GM12878 (cell line): ENCODE data around the gene GLB1L2. TPM values are rescaled to one million over a fixed set of nuclear protein-coding genes. Genes with fewer than 3 reads are reported as not detected.

Experiments used
- ATAC-seq: fragments of 200-7000 bp; cut with Tn5 transposase; 3 replicates; pipeline ENCODE4 v1.9.1; 2020; ENCODE audit warnings: mild to moderate bottlenecking, moderate library complexity
- BruUV-seq: library from RNA; stranded (reverse); fragments of 400-500 nt; replicated peaks from 2 replicates; lab custom pipeline; 2021; lab: Mats Ljungman, UMichigan
- CTCF ChIA-PET: fragments of 300-600 bp; sonication (Branson Sonifier 250); formaldehyde crosslinking; extraction: SDS; loops from one replicate; lab custom pipeline; 2021; ENCODE audit warnings: inconsistent platforms; lab: Yijun Ruan, JAX
- POLR2A ChIA-PET: fragments of 350-600 bp; formaldehyde crosslinking; extraction: SDS; loops from one replicate; lab custom pipeline; 2021; ENCODE audit warnings: inconsistent platforms; lab: Charles Lee
- RAD21 ChIA-PET: fragments of 300-600 bp; sonication (Branson Sonifier 250); formaldehyde crosslinking; loops from one replicate; lab custom pipeline; 2023; ENCODE audit warnings: antibody characterized with exemption; ENCODE audit not compliant: unreplicated experiment; lab: Charles Lee
- SMC1A ChIA-PET: fragments of 300-600 bp; sonication (Branson Sonifier 250); formaldehyde crosslinking; loops from one replicate; lab custom pipeline; 2023; ENCODE audit not compliant: unreplicated experiment, uncharacterized antibody; lab: Charles Lee
- DNase-seq: peaks from one replicate; pipeline ENCODE4 v3.0.0-alpha.2; 2011; ENCODE audit warnings: low read depth, low spot score
- FAIRE-seq: peaks from 3 replicates; lab custom pipeline; 2011; peaks lifted over from hg19 to GRCh38; lab: Jason Lieb, UNC
- H2AFZ ChIP-seq: 2 replicates; pipeline ENCODE4 v1.6.0; 2011; ENCODE audit warnings: low read depth, low read length, control low read depth; ENCODE audit not compliant: control insufficient read depth
- H3K27ac ChIP-seq: 2 replicates; pipeline ENCODE4 v1.5.1; 2011; ENCODE audit warnings: control low read depth; ENCODE audit not compliant: control insufficient read depth, insufficient read depth
- H3K27me3 ChIP-seq, 2 experiments: replicated peaks in 1 of 2; 2 replicates each; pipeline versions ENCODE4 v1.6.0 to v1.6.1; 2011; ENCODE audit warnings: low read length in 1 of 2; ENCODE audit not compliant: control insufficient read depth in 2 of 2, insufficient read depth in 2 of 2
- H3K36me3 ChIP-seq, 2 experiments: 2 replicates each; pipeline ENCODE4 v1.5.1; 2011; ENCODE audit warnings: low read length in 1 of 2; ENCODE audit not compliant: control insufficient read depth in 2 of 2, insufficient read depth in 2 of 2
- H3K4me1 ChIP-seq: 2 replicates; pipeline ENCODE4 v1.6.1; 2011; ENCODE audit warnings: mild to moderate bottlenecking, low read length, moderate library complexity, mixed read lengths; ENCODE audit not compliant: control insufficient read depth, insufficient read depth
- H3K4me2 ChIP-seq: 2 replicates; pipeline ENCODE4 v1.6.0; 2011; ENCODE audit warnings: control low read depth; ENCODE audit not compliant: control insufficient read depth, insufficient read depth
- H3K4me3 ChIP-seq: fragments of 200-600 bp; sonication (generic); 2 replicates; pipeline ENCODE4 v1.5.1; 2016
- H3K79me2 ChIP-seq: 2 replicates; pipeline ENCODE4 v1.6.0; 2011; ENCODE audit warnings: low read length; ENCODE audit not compliant: control insufficient read depth, insufficient read depth
- H3K9ac ChIP-seq: 2 replicates; pipeline ENCODE4 v1.8.0; 2011; ENCODE audit warnings: low read length, control low read depth, mixed read lengths; ENCODE audit not compliant: control insufficient read depth, insufficient read depth
- H3K9me3 ChIP-seq: replicated peaks from 3 replicates; pipeline ENCODE4 v1.5.1; 2011; ENCODE audit warnings: mild to moderate bottlenecking, low read length; ENCODE audit not compliant: control insufficient read depth, insufficient read depth
- H4K20me1 ChIP-seq: 2 replicates; pipeline ENCODE4 v1.6.0; 2011; ENCODE audit not compliant: control insufficient read depth, insufficient read depth
- ASH2L ChIP-seq: fragments of 300-600, 200-600 bp; sonication (generic); IDR thresholded peaks from 2 replicates; pipeline ENCODE4 v1.6.1; 2017; ENCODE audit warnings: low read depth, mild to moderate bottlenecking, borderline replicate concordance
- BMI1 ChIP-seq: fragments of 450-650 bp; IDR thresholded peaks from 2 replicates; pipeline ENCODE4 v1.6.1; 2016; ENCODE audit warnings: mild to moderate bottlenecking, moderate library complexity, borderline replicate concordance
- CEBPB ChIP-seq, 2 experiments: fragments of 150-350 bp in 1 of 2; IDR thresholded peaks; 2 replicates each; pipeline ENCODE4 v1.6.1; 2012 to 2014; ENCODE audit warnings: low read depth in 2 of 2, low read length in 2 of 2, borderline replicate concordance in 1 of 2, inconsistent platforms in 1 of 2
- CREM ChIP-seq: IDR thresholded peaks from 2 replicates; pipeline ENCODE4 v1.6.1; 2014; ENCODE audit warnings: antibody characterized with exemption, low read depth
- E2F4 ChIP-seq: IDR thresholded peaks from 2 replicates; pipeline ENCODE4 v1.6.1; 2012; ENCODE audit warnings: low read depth, low read length, improper control_type of control experiment
- E4F1 ChIP-seq: fragments of 450-650 bp; IDR thresholded peaks from 2 replicates; pipeline ENCODE4 v1.6.1; 2018; ENCODE audit warnings: borderline replicate concordance, mild to moderate bottlenecking; ENCODE audit not compliant: partially characterized antibody
- EZH2 ChIP-seq: IDR thresholded peaks from 2 replicates; pipeline ENCODE4 v1.6.1; 2012; ENCODE audit warnings: low read depth, mild to moderate bottlenecking, control low read depth, inconsistent platforms, low read length, borderline replicate concordance; ENCODE audit not compliant: control insufficient read depth
- FOXM1 ChIP-seq: IDR thresholded peaks from 2 replicates; pipeline ENCODE4 v1.6.1; 2012; ENCODE audit warnings: low read depth, mild to moderate bottlenecking, inconsistent platforms, low read length, moderate library complexity
- GABPA ChIP-seq: IDR thresholded peaks from 2 replicates; pipeline ENCODE4 v1.6.1; 2014; ENCODE audit warnings: antibody characterized with exemption, low read depth, mild to moderate bottlenecking, inconsistent platforms
- HCFC1 ChIP-seq: fragments of 150-350 bp; IDR thresholded peaks from 2 replicates; pipeline ENCODE4 v1.6.1; 2014; ENCODE audit warnings: low read length
- HDAC2 ChIP-seq: fragments of 200-600 bp; sonication (generic); IDR thresholded peaks from 2 replicates; pipeline ENCODE4 v1.6.1; 2017
- KAT2A ChIP-seq: conservative IDR thresholded peaks from 2 replicates; pipeline ENCODE4 v1.6.1; 2011; ENCODE audit warnings: low read depth, low read length; ENCODE audit not compliant: control insufficient read depth
- MYC ChIP-seq: IDR thresholded peaks from 2 replicates; pipeline ENCODE4 v1.6.1; 2011; ENCODE audit warnings: mild to moderate bottlenecking, low read length, moderate library complexity, inconsistent platforms; ENCODE audit not compliant: insufficient read depth, insufficient replicate concordance, insufficient read length, severe bottlenecking
- NFYB ChIP-seq: IDR thresholded peaks from 2 replicates; pipeline ENCODE4 v1.6.1; 2011; ENCODE audit warnings: low read depth, mild to moderate bottlenecking, low read length, improper control_type of control experiment, moderate library complexity; ENCODE audit not compliant: insufficient read depth
- SP1 ChIP-seq: IDR thresholded peaks from one replicate; pipeline ENCODE4 v1.6.1; 2011; ENCODE audit warnings: low read depth, low read length
- STAT1 ChIP-seq: fragments of 450-650 bp; conservative IDR thresholded peaks from 2 replicates; pipeline ENCODE4 v1.6.1; 2014; ENCODE audit warnings: antibody characterized with exemption, mild to moderate bottlenecking
- TCF3 ChIP-seq: IDR thresholded peaks from 2 replicates; pipeline ENCODE4 v1.6.1; 2012; ENCODE audit warnings: low read depth, mild to moderate bottlenecking, low read length, borderline replicate concordance; ENCODE audit not compliant: insufficient read depth
- WRNIP1 ChIP-seq: IDR thresholded peaks from 2 replicates; pipeline ENCODE4 v1.6.1; 2011; ENCODE audit warnings: low read depth, low read length, improper control_type of control experiment, borderline replicate concordance
- ZNF384 ChIP-seq: IDR thresholded peaks from 2 replicates; pipeline ENCODE4 v1.6.1; 2012; ENCODE audit warnings: low read depth, mild to moderate bottlenecking, low read length, improper control_type of control experiment, borderline replicate concordance
- ZZZ3 ChIP-seq: IDR thresholded peaks from 2 replicates; pipeline ENCODE4 v1.6.1; 2011; ENCODE audit warnings: low read depth; ENCODE audit not compliant: control insufficient read depth, insufficient read length
- WGBS: methylation state at CpG from one replicate; pipeline ENCODE4 v1.1.6; 2016; ENCODE audit warnings: low lambda C conversion rate; ENCODE audit not compliant: insufficient replicate concordance, insufficient coverage; ENCODE audit errors: missing lambda C conversion rate; 5-methylcytosine and 5-hydroxymethylcytosine counted together
- in situ Hi-C: fragments of 300-500 bp; cut with MboI; formaldehyde crosslinking; loops from 9 replicates; pipeline ENCODE4 v1.14.3; 2018; ENCODE audit warnings: mixed read lengths
- intact Hi-C: fragments of 100-400 bp; cut with micrococcal nuclease; formaldehyde crosslinking; loops from one replicate; pipeline ENCODE4 v1.14.2; 2022; ENCODE audit not compliant: unreplicated experiment
- polyA plus RNA-seq, 11 experiments: library from polyadenylated mRNA; depleted of rRNA in 4 of 11; unstranded in 6 of 11; stranded (reverse) in 5 of 11; fragments of >200 nt; fragmentation: Nextera tagmentation in 4 of 11; fragmentation: Illumina TruSeq in 1 of 11; extraction: Ambion mirVana in 4 of 11; extraction: Trizol in 1 of 11; gene quantifications; 1 replicate in 1 of 11; 2 replicates in 10 of 11; pipeline versions ENCODE4 v1.2.1 to v1.2.3, GENCODE V29; 2011 to 2016; ENCODE audit warnings: inconsistent platforms in 2 of 11, missing spikeins in 2 of 11, low read depth in 1 of 11
- total RNA-seq, 4 experiments: library from RNA; depleted of rRNA in 3 of 4; stranded (reverse); fragments of >200 nt in 3 of 4; fragmentation: Illumina TruSeq in 1 of 4; extraction: Trizol in 1 of 4; gene quantifications; 2 replicates each; pipeline versions ENCODE4 v1.2.1 to v1.2.3, GENCODE V29; 2013 to 2021

Gene GLB1L2
- total and polyA plus RNA-seq, 10 of the 15 experiments (the other 5 are each of a cell fraction or from before 2014, with no cell fraction given) = 0.04 to 0.85 (median 0.49) TPM

DNA sequence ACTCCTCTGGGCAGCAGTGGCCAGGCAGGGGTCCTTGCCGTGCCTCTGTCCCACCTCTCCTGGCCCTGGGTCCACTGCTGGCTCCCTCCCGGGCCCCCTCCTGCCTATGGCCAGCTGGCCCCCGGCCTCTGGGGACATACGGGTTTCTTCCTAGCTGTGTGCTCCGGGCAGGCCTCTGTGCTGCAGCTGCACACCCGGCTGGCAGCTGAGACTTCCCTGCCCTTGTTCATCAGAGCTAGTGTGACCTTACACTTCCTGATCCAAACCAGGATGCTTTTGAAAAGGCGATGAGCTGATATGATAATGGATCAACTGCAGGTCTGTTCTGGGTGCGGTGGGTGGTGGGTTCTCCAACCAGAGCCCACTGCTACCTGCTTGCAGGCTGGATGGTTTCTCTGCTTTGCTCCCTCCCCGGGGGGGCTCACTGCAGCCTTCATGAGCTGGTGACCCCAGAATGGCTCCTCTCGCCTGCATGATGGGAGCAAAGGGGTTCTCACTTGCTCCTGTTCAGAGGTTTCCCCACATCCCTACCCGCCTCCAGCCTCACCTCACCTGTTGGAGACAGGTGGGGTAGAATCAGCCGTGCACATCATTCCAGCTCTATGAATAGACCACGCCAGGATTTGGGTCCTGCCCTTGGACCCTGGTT lies 67.0 kb downstream of the GLB1L2 start:
- CTCF ChIA-PET = no interaction called here
- Histone ChIP-seq H3K4me2 (no peak overlapping the region), H3K79me2 (no peaks in the 10 kb centered on the region), H3K27ac (no peak overlapping the region), H3K4me3 (no peak overlapping the region), H2AFZ (no peak overlapping the region)
- POLR2A ChIA-PET = no interaction called here
- RAD21 ChIA-PET = no interaction called here
- no peak for FAIRE-seq
- intact Hi-C loops (no loop called here), in situ Hi-C loops (no loop called here)
- 14% methylated on average over 13 of the region's 13 CpGs for WGBS
- TF ChIP-seq HDAC2 = no peak
- no peak for TF ChIP-seq ASH2L
- TF ChIP-seq GABPA = no peak
- TF ChIP-seq EZH2 = no peak
- no peak for TF ChIP-seq TCF3
- TF ChIP-seq NFYB = no peak
- TF ChIP-seq WRNIP1 = no peak
- TF ChIP-seq ZNF384 = no peak
- no peak for TF ChIP-seq CEBPB (IDR thresholded peaks at IDR 0.05; ENCODE audit: borderline replicate concordance in 1 of 2, low read depth in 2 of 2, low read length in 2 of 2)
- no peak for TF ChIP-seq MYC
- no peak for TF ChIP-seq HCFC1
- TF ChIP-seq STAT1 = no peak
- TF ChIP-seq SP1 = no peak
- no peak for TF ChIP-seq ZZZ3
- TF ChIP-seq E4F1 = no peak
- TF ChIP-seq BMI1 = no peak
- TF ChIP-seq E2F4 = no peak
- TF ChIP-seq CREM = no peak
- TF ChIP-seq KAT2A = no peak
- no peak for TF ChIP-seq FOXM1
- TF ChIP-seq, all 136 proteins: peak for 0
- Histone ChIP-seq H3K9ac (no peak overlapping the region), H4K20me1 (no peaks in the 10 kb centered on the region), H3K36me3 (no peaks in the 10 kb centered on the region), H3K4me1 (no peaks in the 10 kb centered on the region), H3K27me3 (no peaks in the 10 kb centered on the region; a peak in 2 of 4 replicates), H3K9me3 (no peaks in the 10 kb centered on the region)
- BruUV-seq = no TSS peak
- SMC1A ChIA-PET = no interaction called here
- ATAC-seq (no peak), DNase-seq (no peak)
